ENCODE results near the gene U2AF1L4. TPM values are rescaled to one million over a fixed set of nuclear protein-coding genes. Genes with fewer than 3 reads are reported as not detected.

The U2AF1L4 gene, protein sequence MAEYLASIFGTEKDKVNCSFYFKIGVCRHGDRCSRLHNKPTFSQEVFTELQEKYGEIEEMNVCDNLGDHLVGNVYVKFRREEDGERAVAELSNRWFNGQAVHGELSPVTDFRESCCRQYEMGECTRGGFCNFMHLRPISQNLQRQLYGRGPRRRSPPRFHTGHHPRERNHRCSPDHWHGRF
- total RNA-seq, result 3.5 and 5.4 TPM in 2 replicates

DNA sequence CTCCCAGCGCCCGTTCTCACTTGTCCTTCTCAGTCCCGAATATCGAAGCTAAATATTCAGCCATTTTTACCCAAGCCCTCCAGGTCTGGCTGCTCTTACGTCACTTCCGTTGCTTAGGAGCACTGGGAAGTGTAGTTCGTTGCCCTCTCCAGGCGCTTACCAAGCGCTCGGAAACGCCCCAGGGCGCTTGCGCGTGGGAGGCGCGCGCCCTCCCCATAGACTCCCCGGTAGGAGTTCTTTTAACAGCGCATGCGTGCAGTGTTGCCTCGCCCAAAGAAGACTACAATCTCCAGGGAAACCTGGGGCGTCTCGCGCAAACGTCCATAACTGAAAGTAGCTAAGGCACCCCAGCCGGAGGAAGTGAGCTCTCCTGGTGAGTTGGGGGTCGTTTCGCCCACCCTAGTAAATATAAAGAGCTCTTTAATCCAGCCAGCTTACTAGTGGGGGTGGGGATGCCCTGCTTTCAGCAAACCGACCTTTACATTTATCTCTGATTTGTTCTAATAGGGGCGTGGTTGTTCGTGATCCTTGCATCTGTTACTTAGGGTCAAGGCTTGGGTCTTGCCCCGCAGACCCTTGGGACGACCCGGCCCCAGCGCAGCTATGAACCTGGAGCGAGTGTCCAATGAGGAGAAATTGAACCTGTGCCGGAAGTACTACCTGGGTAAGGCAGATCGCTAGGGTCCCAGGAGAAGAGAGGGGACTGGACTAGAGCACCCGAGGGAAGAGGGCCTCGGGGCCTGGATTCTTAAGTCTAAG is at the start of gene U2AF1L4, which contains the start of gene PSENEN:
Gene U2AF1L4, minus strand, starts transcription at position 91 of the 759 bp plus-strand sequence. Its CDS starts 27 bp downstream, at position 64.
Gene PSENEN, plus strand, starts transcription at position 324 of the 759 bp plus-strand sequence. Its CDS starts 280 bp downstream, at position 604.

DNA sequence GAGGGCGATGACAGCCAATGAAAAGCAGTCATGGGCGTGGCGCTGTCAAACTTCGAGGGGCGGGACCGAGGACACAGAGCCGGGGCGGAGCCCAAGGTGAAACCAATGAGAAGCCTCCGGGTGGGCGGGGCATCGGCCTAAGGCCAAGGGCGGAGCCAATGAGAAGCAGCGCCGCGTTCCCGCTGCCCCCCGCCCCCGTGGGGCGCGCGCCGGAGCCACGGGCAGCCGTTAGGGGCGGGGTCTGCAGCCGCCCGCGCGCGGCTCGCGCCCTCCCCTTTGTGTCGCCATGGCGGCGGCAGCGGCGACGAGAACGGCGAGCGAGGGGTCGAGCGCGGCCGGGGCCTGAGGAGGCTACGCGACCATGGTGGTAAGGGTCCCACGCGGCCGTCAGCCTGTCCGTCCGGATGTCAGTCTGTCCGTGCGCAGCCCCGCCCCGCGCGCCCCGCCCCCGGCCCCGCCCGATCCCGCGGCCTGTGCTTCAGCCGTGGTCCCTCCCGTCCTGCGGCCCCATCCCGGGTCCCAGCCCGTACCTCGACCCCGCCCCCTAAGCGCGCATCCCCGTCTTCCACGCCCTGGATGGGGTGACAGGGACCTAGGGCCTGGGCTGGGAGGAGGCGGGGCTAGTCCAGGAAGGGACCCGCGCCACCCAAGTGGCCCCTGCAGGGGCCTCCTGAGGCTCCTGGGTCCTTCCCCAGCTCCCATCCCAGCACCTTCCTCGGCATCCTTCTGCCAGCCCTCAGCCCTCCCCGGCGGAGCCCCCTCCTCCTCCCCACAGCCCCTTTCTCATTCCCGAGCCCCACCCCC is 30.3 kb upstream of the U2AF1L4 start, which contains the start of gene ARHGAP33:
Gene ARHGAP33, plus strand, starts transcription at position 267 of the 804 bp plus-strand sequence. Its CDS starts 95 bp downstream, at position 362.

DNA sequence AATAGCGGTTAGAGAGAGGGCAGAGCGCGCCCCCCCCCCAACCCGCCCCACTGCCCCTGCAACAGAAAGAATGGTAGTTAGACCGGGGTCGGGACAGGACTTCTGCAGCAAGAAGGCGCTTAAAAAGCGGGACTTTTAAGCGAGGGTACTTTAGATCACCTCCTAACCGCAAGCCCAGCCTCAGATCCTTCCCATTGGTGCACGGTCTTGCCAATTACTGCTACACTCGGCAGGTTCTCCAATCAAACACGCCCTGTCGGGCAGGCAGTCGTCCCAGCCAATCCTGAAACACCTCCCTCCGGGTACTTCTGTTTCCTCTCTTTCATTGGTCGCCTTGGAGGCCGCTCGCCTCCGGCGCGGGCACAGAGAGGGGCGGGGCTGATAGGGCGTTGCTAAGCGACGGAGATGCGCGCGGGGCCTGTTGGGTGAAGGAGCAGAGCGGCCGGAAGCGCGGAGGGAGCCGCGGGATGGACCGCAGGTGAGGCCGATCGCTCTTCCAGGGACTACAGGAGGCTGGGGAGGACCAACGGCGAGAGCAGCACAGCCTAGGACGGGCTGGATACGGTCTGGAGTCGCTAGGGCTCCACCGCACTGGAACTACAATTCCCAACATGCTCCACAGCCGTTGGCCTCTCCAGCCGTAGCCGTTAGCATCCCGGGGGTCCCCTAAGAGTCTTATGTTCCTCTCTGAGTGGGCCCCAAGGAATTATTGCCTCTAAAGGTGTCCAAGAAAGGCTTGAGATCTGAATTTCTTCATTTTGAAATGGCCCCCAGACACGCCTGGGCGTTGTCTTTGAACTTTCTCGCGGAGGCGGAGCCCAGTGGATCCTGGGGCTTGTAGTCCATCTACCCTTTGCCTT is 12.8 kb upstream of the U2AF1L4 start, which contains the start of gene PROSER3:
Gene PROSER3, plus strand, starts transcription at position 428 of the 860 bp plus-strand sequence. Its CDS starts 40 bp downstream, at position 468.

DNA sequence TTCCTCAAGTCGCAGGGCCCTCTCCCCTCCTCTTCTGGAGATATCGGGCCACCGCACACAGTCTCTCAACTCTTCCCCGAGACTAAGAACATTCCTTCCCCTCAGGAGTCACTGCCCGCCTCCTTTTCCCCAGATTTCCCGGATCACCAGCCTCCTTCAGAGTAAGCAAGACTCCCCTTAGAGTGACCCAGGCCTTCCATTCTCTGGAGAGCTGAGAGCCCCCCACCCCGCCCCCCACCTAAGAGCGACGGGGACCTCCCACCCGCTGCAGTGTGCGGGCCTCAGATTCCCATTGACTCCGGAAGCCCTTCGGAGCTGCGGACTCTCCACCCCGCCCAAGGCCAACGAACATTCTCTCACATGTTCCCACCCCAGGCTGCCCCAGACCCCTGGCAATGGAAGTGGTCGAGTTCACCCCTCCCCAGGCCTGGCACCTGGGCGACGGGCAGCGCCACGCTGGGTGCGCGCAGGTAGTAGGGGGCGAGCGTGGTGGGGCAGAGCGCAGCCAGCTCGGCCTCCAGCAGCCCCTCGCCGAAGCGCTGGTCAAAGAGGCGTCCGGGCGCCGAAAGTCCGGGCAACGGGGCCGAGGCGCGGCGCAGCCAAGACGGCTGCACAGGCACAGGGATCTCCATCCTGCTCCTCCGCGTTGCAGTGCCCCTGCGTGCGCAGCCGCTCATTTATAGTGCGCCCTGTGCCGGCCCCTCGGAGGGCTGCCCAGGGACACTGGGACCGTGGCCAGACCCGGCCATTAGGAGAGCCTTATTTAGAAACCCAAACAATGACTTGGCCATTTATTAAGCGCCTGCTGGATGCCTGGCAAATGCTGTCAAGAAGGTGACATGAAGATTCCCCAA is 11.4 kb upstream of the U2AF1L4 start, which contains the start of gene HSPB6:
Gene HSPB6, minus strand, starts transcription at position 653 of the 854 bp plus-strand sequence. Its CDS starts 21 bp downstream, at position 632.

DNA sequence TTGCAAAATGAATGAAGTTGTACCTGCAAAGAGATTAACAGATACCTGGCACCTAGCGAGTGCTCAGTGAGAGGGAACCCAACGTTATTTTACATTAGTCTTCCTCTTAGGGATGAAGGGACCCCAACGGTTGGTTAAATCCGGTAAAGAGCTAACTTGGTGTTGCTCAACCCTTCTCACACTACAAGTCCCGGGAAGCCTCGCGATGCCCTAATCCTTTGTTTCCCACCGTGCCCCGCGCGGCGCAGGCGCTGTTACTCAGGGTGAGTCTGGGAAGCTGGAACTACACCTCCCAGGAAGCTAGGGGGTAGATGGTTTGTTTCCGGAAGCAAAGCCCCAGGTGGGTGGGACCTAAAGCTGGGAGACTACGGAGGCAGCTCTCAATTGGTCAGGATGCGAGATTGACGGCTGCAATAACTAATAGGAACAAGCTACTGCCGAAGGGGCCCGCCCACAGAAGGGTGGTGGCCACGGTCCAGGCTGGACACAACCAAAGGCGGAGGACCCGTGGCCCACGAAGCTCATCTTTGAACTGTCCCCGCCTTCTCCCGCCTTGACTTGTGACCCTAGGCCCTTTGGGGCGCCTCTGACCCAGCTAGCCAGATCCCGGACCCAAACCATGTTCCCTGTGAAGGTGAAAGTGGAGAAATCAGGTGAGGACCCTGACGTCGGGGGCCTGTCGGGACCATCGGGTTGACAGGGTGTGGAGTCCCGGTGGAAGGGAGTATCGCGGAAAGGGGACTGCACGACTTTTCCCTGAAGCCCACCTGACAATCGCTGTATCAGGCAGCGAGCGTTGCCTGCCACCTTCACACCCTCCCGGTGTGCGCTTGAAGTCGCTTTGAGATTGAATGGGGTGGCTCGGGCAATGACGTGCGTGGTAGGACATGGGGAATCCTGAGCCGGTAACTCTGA is 3.1 kb upstream of the U2AF1L4 start, which contains the start of gene LIN37:
Gene LIN37, plus strand, starts transcription at position 471 of the 915 bp plus-strand sequence. Its CDS starts 149 bp downstream, at position 620.

DNA sequence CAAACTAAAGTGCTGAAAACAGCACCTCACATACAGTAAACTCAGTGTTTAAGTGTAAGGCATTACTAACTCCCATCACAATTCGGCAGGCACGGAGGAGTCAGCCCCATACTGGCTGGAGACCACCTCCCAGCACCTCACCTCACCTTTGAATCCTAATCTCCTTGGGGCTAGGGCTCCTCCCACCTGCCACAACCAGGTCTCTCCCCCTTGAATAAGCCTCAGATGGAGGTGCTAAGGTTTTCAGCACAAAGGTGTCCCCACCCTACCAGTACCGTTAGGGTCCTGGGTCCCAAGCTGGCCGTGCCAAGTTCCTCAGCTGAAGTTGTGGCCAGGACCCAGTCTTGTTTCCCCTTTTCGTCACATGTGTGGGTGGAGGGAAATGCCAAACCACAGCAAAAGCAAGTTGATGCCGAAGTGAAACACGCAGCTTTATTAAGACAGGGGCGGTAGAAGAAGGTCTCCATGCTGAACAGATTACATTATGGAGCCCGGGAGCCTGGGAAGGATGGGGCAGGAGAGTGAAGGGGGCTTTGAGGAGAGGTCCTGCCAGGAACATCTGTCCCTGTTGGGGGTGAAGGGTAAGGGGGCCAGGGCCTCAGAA is 3.0 kb downstream of the U2AF1L4 start, which contains the start of gene IGFLR1:
Gene IGFLR1, minus strand, starts transcription at position 332 of the 604 bp plus-strand sequence. CDS start 1,272 bp downstream, outside the sequence.

DNA sequence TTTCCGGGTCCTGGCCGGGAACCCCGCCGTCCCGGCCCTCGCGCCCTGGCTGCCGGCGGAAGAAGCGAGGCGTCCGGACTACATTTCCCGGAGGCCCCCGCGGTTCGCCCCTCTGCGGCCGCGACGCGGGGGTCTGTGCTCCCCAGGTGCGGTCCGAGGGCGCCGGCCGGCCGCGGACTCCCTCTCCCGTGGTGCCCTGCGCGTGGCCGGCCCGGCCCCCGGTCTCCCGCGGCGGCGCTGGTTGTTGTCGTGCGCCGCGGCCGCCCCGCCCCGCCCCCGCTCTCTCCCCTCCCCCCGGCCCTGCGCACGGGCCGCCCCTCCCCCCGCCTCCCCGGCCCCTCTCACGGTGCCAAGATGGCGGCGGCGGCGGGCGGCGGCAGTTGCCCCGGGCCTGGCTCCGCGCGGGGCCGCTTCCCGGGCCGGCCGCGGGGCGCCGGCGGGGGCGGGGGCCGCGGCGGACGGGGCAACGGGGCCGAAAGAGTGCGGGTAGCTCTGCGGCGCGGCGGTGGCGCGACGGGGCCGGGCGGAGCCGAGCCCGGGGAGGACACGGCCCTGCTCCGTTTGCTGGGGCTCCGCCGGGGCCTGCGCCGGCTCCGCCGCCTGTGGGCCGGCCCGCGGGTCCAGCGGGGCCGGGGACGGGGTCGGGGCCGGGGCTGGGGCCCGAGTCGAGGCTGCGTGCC is 27.4 kb downstream of the U2AF1L4 start, which contains the start of gene KMT2B:
Gene KMT2B, plus strand, starts transcription at position 339 of the 680 bp plus-strand sequence. Its CDS starts 16 bp downstream, at position 355.

DNA sequence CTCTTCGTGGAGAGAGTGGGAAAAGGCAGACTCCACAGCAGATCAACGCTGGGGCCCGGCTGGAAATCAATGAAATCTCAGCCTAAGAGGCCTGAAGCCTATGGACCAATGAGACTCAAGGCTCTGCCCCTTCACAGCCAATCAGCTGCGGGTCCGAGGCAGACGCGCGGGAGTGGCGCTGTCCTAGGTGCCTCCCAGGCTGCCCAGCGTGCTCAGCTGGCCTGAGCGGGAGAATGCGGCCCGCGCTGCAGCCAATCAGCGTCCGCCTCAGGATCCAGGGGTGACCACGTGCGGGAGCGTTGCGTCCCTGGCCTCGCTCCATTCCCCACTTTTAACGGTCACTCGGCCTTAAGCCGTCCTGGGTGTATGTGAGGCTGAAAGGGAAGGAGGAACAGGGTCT is 41.0 kb downstream of the U2AF1L4 start, which contains the start of gene ZBTB32:
Gene ZBTB32, plus strand, starts transcription at position 341 of the 400 bp plus-strand sequence. CDS start 10,069 bp downstream, outside the sequence.

Other genes starting within 250 kb of the U2AF1L4 start
- not detected in 2 replicates for gene DMKN, start 231.8 kb downstream of the U2AF1L4 start, total RNA-seq
- not detected in 2 replicates for gene SBSN, start 217.1 kb downstream of the U2AF1L4 start, total RNA-seq
- not detected in 2 replicates for gene GAPDHS, start 212.0 kb downstream of the U2AF1L4 start, total RNA-seq
- gene TMEM147, start 199.8 kb downstream of the U2AF1L4 start, total RNA-seq, result 41.4 and 53.8 TPM in 2 replicates
- not detected in 2 replicates for gene ATP4A, start 181.8 kb downstream of the U2AF1L4 start, total RNA-seq
- not detected in 2 replicates for gene PMIS2, start 159.2 kb downstream of the U2AF1L4 start, total RNA-seq
- 7.7 and 11.7 TPM in 2 replicates for gene HAUS5, start 132.7 kb downstream of the U2AF1L4 start, total RNA-seq
- gene RBM42, start 116.4 kb downstream of the U2AF1L4 start, total RNA-seq, result 55.2 and 59.3 TPM in 2 replicates
- gene ETV2, start 103.7 kb downstream of the U2AF1L4 start, total RNA-seq, result 0.14 TPM in 1 of 2 replicates, not detected in the other
- gene COX6B1, start 97.1 kb downstream of the U2AF1L4 start, total RNA-seq, result 183 and 197 TPM in 2 replicates
- gene UPK1A, start 78.9 kb downstream of the U2AF1L4 start, total RNA-seq, result not detected in 2 replicates
- gene ZBTB32, start 40.9 kb downstream of the U2AF1L4 start, total RNA-seq, result not detected in 2 replicates
- 10.0 and 12.7 TPM in 2 replicates for gene KMT2B, start 27.4 kb downstream of the U2AF1L4 start, total RNA-seq
- gene IGFLR1, start 3.0 kb downstream of the U2AF1L4 start, total RNA-seq, result 0.53 and 1.1 TPM in 2 replicates
- gene PSENEN, start 233 bp upstream of the U2AF1L4 start, total RNA-seq, result 15.8 and 22.6 TPM in 2 replicates
- gene LIN37, start 3.2 kb upstream of the U2AF1L4 start, total RNA-seq, result 8.5 and 9.6 TPM in 2 replicates
- gene HSPB6, start 11.6 kb upstream of the U2AF1L4 start, total RNA-seq, result 0.53 and 0.65 TPM in 2 replicates
- 9.2 and 10.3 TPM in 2 replicates for gene PROSER3, start 12.8 kb upstream of the U2AF1L4 start, total RNA-seq
- gene ARHGAP33, start 30.1 kb upstream of the U2AF1L4 start, total RNA-seq, result 4.0 and 5.7 TPM in 2 replicates
- gene PRODH2, start 67.4 kb upstream of the U2AF1L4 start, total RNA-seq, result not detected in 2 replicates
- gene NPHS1, start 107.1 kb upstream of the U2AF1L4 start, total RNA-seq, result not detected in 2 replicates
- not detected in 2 replicates for gene KIRREL2, start 111.5 kb upstream of the U2AF1L4 start, total RNA-seq
- gene APLP1, start 123.2 kb upstream of the U2AF1L4 start, total RNA-seq, result 2.2 and 3.6 TPM in 2 replicates
- gene NFKBID, start 155.1 kb upstream of the U2AF1L4 start, total RNA-seq, result 3.3 and 3.6 TPM in 2 replicates
- not detected in 2 replicates for gene HCST, start 157.1 kb upstream of the U2AF1L4 start, total RNA-seq
- gene TYROBP, start 162.9 kb upstream of the U2AF1L4 start, total RNA-seq, result not detected in 2 replicates
- 4.4 and 6.1 TPM in 2 replicates for gene LRFN3, start 191.0 kb upstream of the U2AF1L4 start, total RNA-seq
- gene SDHAF1, start 249.8 kb upstream of the U2AF1L4 start, total RNA-seq, result 11.1 and 12.2 TPM in 2 replicates

All from thoracic aorta endothelial cell (primary cell).